Measurements from ENCODE around the gene MCU.
"Not testable (repeated sequence)": the region's sequence is repeated elsewhere in the genome, so short reads cannot be mapped to it uniquely, and the experiment has no call there.

MCU gene

GRCh38 chr10:72736176-72736827 is 44.4 kb downstream of the MCU start:
- DNase-seq (ENCODE audit: low read depth): peak; percentile 66
- TF ChIP-seq, protein P1, sequence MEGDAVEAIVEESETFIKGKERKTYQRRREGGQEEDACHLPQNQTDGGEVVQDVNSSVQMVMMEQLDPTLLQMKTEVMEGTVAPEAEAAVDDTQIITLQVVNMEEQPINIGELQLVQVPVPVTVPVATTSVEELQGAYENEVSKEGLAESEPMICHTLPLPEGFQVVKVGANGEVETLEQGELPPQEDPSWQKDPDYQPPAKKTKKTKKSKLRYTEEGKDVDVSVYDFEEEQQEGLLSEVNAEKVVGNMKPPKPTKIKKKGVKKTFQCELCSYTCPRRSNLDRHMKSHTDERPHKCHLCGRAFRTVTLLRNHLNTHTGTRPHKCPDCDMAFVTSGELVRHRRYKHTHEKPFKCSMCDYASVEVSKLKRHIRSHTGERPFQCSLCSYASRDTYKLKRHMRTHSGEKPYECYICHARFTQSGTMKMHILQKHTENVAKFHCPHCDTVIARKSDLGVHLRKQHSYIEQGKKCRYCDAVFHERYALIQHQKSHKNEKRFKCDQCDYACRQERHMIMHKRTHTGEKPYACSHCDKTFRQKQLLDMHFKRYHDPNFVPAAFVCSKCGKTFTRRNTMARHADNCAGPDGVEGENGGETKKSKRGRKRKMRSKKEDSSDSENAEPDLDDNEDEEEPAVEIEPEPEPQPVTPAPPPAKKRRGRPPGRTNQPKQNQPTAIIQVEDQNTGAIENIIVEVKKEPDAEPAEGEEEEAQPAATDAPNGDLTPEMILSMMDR (IDR thresholded peaks at IDR 0.05; ENCODE audit: control insufficient read depth, extremely low read depth, insufficient read depth): no peak
- peak overlapping the region; percentile 17 for H3K4me3 ChIP-seq (ENCODE audit: low read depth, low read length)

DNA sequence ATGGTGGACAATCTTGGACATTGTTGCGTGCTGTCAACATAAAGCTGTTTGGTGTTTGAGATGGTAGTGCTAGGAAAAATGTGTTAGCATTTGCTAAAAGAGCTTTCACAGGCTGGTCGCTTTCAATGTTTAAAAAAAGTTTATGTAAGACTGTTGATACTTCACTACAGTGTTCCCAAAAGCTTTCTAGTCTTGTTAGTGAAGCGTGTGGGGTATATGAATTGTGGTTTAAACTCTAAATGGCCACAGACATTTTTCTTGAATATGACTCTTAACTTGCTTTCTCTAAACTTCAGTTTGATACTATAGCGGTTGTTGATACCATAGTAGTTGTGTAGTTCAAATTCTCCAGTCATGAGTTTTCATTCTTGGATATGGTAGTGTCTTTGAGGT is 44.9 kb downstream of the MCU start:
- TF ChIP-seq, protein P1 (IDR thresholded peaks at IDR 0.05; ENCODE audit: control insufficient read depth, extremely low read depth, insufficient read depth): no peak
- peak overlapping the region; percentile 17 for H3K4me3 ChIP-seq (ENCODE audit: low read depth, low read length)
- DNase-seq (ENCODE audit: low read depth): no peak

DNA sequence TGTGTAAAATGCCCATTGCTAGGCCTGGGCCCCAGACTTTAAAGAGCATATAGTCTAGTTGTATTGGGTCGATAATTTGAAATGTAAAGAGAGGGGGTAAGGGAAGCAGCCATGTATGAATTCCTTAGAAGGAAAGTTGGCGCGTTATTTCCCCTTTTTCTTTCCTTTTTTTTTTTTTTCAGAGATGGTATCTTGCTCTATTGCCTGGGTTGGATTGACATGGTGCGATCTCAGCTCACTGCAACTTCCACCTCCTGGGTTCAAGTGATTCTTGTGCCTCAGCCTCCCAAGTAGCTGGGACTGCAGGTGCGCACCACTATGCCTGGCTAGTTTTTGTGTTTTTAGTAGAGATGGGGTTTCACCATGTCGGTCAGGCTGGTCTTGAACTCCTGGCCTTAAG is 45.4 kb downstream of the MCU start:
- DNase-seq (ENCODE audit: low read depth); H3K4me3 ChIP-seq (ENCODE audit: low read depth, low read length): not testable (repeated sequence)

GRCh38 chr10:72738486-72738885 is 46.5 kb downstream of the MCU start:
- TF ChIP-seq, protein P1 (IDR thresholded peaks at IDR 0.05; ENCODE audit: control insufficient read depth, extremely low read depth, insufficient read depth): no peak
- no peak for DNase-seq (ENCODE audit: low read depth)
- no peak overlapping the region for H3K4me3 ChIP-seq (ENCODE audit: low read depth, low read length)

DNA sequence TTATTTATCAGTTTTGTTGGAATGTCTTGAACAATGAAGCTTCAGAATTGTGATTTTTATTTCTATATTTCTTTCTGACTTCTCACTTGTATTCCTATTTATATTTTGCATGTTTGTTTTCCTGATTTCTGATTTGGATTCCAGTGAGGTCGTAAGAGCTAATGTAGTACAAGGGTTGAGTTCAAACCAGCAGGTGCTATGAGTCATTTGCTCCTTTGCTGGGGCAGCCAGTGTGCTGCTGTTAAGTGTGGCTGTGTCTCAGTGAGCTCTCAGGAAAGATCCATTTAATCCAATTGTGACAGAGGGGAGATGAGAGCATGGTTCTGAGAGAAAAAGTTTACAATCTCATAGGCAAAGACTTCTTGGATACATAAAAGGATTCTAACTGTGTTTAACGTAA is 48.6 kb downstream of the MCU start:
- H3K4me3 ChIP-seq (ENCODE audit: low read depth, low read length): no peak overlapping the region
- DNase-seq (ENCODE audit: low read depth): no peak
- TF ChIP-seq, protein P1 (IDR thresholded peaks at IDR 0.05; ENCODE audit: control insufficient read depth, extremely low read depth, insufficient read depth): no peak

GRCh38 chr10:72742092-72742491 is 50.1 kb downstream of the MCU start:
- TF ChIP-seq, protein P1 (IDR thresholded peaks at IDR 0.05; ENCODE audit: control insufficient read depth, extremely low read depth, insufficient read depth): no peak
- no peak for DNase-seq (ENCODE audit: low read depth)
- H3K4me3 ChIP-seq (ENCODE audit: low read depth, low read length): no peak overlapping the region

DNA sequence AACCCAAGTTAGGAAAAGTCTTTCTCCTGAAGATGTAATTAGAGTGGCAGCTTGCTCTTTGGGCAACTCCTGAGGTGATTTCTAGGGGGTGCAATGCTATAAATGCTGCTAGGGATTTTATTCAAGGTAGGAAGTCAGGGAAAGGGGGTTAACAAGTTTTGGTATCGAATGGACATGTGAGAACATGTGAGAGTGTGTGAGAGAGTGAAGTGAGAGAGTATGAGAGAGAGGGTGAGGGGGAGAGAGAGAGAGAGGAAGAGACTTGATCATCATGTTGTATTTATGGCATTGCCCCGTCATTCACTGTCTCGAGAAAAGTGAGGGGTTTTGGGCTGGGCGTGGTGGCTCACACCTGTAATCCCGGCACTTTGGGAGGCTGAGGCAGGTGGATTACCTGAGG is 50.9 kb downstream of the MCU start:
- H3K4me3 ChIP-seq (ENCODE audit: low read depth, low read length): no peak overlapping the region
- TF ChIP-seq, protein P1 (IDR thresholded peaks at IDR 0.05; ENCODE audit: control insufficient read depth, extremely low read depth, insufficient read depth): no peak
- no peak for DNase-seq (ENCODE audit: low read depth)

Data from LNCaP clone FGC (cell line).